ENCODE results near the gene VEGFB.

VEGFB gene

DNA sequence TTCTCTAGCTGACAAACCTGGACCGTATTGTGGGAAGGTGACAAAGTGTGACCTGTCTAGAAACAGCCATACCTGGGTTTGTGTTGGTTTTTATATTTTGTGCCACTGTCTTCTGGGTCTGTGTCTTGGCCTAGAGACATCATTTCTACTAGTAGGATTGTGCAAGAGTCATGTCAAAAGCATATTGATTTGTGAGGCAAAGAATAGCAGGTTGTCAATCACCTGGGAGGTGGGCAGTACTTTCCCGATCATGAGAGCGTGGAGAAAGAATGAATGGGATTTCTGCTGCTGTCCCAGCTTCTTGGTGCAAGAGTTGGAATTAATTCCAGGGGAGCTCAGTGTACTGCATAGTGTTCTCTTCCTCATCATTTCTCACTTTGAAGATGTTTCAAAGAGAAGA is 32.8 kb upstream of the VEGFB start:
- no peak for TF ChIP-seq CTCF (IDR thresholded peaks at IDR 0.05)

DNA sequence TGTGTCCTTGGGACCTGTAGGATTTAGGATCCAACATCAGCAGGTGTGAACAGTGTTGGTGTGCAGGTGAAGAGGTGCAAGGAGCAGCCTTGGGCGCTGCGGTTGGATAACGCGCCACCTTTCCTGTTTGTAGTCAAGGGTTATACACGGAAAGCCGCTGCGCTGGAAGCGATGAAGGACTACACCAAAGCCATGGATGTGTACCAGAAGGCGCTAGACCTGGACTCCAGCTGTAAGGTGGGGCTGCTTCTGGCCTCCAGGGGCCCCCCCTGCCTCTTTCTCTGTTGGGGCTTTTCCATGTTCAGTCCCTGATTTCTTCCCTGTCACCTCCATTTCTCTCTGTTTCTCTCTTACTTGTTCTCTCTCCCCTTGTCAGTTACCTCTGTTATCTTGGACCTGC is 31.4 kb upstream of the VEGFB start:
- no peak for TF ChIP-seq CTCF (IDR thresholded peaks at IDR 0.05)

GRCh38 chr11:64203421-64204079 is 30.8 kb upstream of the VEGFB start:
- no peak for TF ChIP-seq CTCF (IDR thresholded peaks at IDR 0.05)

GRCh38 chr11:64204080-64204440 is 30.3 kb upstream of the VEGFB start:
- TF ChIP-seq CTCF (IDR thresholded peaks at IDR 0.05) = no peak

DNA sequence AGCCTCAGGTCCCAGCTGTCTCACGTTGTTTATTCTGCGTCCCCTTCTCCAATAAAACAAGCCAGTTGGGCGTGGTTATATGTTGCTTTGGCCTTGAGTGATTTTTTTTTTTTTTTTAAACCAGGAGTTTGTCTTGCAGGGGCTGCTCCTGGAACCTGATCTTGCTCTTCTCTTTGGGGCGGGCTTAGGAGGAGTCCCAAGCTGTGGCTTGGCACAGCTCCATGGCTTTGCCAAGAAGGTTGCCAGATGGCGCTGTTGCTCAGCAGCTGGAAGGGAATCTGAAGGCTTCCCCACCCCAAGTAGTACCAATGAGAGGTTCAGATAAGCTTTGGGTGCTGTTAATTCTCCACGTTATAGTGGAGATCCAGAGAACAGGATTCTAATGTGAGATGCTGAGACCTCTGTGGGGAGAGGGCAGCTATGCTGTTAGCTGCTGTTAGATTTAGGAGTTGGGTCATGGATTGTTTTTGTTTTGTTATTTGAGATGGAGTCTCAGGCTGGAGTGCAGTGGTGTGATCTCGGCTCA is 29.9 kb upstream of the VEGFB start:
- TF ChIP-seq CTCF (IDR thresholded peaks at IDR 0.05) = peak; percentile 62

- no peak for TF ChIP-seq CTCF (IDR thresholded peaks at IDR 0.05)
Measured at GRCh38 chr11:64206457-64207255, 27.7 kb upstream of the VEGFB start, which contains the start of gene FERMT3. TSS of gene FERMT3 (plus strand) at chr11:64206721. CDS start at chr11:64207365, 644 bp downstream.

- TF ChIP-seq CTCF (IDR thresholded peaks at IDR 0.05) = no peak
Measured at GRCh38 chr11:64207256-64208085, 26.9 kb upstream of the VEGFB start.
